ENCODE measurements around the gene LEPR.

LEPR gene

DNA sequence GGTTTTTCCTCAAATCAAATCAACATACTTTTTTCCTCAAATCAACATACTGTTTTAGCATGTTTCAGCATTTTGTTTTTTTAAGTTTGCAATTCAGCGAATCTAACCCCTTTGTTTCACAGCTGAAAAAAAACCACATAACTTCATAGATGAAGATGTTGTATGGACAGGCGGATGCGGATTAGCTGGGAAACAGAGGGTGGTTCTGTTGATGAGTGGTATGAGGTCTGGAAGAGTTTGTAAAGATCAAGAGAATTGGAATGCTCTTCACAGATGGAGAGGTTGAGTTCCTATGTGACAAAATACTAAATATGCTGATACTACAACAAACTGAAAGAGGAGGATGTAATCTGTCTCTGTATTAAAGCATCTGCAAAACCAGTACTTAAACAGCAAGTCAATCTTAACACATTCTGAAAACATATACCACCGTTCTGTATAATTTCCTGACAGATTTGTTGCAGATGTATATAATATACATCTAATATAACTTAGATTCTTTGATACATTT lies 10.6 kb upstream of the LEPR start:
- DNase-seq: no peak

DNA sequence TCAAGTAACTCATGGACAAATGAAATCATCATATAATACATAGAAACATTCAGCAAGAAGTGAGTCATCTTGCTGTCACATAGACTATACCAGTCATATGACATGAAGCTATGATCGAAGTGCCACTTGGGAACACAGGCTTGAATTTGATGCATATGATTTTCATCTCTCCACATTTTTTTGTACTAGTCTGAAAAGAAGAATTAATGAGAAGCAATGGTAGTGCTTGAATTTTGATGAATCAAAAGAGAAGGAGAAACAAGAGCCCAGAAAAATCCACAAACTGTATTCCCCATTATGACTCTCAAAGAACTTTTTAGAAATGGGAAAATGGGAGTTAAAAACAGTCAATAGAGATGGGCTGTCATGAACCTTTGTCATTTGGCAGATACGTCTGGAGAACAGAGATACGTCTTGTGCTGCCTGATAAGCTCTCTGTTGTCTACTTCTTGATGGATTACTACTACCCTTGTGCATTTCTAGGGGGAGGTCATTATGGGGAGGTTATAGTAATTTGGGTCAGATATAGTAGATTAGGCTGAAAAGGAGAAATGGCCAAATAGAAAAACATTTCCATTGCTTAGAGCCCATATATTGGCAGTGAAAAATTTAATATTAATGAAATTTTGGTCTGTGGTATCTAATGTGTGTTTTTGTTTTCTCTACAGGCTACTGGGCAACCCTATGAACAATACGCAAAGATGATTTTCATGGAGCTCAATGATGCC lies 8.0 kb upstream of the LEPR start:
- no peak for DNase-seq

DNA sequence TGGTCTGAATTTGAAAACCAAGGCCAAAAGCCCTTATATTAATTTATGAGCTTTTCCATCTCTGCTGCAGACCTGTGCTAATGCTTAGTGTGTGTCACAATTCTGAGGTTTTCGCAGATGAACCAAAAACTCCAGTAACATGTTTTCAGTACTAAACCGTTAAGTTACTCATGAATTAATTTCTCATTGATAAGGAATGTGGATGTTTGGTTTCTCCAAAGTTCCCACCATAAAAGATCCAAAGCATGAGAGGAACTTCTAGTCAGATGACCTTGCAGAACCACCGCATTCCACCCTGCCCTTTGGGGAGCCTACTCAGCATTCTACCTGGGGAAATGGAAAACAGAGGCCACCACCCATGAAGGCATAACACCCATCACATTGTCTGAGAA lies 7.5 kb upstream of the LEPR start:
- DNase-seq: no peak

DNA sequence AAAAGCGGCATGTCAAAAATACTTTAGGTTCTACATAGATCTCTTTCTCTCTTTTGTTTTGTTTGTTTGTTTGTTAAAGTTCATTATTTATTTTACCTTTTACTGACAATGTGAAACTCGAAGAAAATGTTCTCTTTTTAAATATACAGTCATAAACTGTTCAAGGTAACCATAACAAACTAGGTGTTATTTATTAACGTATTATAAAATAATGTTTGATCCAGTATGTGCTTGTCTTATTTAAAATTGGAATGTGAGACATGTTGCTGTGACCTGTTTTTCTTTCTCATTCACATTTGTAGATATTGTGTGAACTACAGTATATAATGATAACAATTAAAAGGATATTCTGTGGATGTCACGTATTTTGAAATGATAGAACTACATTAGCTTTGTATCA lies 5.9 kb upstream of the LEPR start:
- no peak for DNase-seq

DNA sequence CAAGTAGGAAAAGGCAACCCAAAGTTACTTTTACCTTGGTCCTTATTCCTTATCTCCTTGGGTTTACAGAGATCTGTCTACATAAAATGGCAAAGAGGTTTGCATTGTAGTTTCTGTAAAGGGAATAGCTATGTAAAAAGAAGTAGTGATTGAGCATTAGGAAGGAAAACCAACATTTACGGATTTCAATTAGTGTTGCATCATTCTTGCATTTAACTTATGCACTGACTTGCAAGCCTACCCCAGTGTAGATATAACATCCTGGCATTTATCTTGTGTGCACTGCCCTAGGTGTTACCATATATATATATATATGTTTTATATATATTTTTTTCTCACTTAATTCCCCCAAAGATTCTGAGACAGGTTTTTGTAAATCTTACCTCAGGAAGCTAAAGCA lies 3.7 kb upstream of the LEPR start:
- DNase-seq: no peak

DNA sequence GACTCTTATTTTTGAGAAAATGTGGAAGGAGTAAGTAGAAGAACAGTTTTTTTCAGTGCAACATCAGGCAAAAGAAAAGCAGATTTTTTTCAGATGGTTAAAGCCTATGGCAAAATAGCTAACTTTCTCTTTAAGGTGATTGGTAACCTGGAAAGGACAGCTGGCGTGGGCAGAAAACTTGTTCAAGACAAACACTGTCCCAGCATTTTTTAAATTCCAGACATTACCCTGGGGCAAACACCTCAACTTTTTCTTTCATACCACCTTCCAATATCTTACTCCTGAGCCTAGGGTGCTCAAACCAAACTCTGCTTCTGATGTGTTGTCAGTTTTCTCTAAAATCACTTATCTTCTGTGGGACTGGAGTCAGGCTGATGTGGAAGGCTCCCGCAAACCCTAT lies 2.7 kb upstream of the LEPR start:
- DNase-seq: no peak

DNA sequence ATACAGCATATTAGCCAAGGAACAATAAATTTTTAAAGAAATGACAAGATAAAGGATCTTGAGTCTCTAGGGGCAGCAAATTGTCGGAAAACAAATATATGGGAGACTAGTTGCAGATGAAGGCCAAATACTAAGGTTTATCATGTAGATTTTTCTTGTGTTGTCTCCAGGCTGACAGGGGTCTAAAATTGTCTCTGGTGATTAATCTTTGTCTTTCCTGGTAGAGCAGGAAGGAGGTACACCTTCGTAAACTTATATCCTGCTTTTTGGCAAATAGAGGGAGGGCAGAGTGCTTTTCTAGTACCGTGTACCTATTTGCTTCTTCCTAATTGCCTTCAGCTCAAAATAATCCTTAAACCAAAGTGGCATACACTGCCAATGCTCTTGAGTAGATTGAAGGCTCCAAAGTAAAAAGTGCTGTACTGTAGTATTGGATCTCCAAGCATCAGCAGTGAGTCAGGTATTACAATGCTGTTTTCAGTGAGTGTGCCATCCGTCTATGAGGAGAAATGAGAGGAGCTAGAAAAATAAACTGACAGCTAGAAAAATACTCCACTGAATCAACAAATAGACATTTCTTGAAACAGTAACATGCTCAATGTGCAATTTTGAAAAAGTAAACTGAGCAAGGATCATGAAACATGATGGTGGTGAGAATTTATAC lies 1.8 kb upstream of the LEPR start:
- DNase-seq: no peak

DNA sequence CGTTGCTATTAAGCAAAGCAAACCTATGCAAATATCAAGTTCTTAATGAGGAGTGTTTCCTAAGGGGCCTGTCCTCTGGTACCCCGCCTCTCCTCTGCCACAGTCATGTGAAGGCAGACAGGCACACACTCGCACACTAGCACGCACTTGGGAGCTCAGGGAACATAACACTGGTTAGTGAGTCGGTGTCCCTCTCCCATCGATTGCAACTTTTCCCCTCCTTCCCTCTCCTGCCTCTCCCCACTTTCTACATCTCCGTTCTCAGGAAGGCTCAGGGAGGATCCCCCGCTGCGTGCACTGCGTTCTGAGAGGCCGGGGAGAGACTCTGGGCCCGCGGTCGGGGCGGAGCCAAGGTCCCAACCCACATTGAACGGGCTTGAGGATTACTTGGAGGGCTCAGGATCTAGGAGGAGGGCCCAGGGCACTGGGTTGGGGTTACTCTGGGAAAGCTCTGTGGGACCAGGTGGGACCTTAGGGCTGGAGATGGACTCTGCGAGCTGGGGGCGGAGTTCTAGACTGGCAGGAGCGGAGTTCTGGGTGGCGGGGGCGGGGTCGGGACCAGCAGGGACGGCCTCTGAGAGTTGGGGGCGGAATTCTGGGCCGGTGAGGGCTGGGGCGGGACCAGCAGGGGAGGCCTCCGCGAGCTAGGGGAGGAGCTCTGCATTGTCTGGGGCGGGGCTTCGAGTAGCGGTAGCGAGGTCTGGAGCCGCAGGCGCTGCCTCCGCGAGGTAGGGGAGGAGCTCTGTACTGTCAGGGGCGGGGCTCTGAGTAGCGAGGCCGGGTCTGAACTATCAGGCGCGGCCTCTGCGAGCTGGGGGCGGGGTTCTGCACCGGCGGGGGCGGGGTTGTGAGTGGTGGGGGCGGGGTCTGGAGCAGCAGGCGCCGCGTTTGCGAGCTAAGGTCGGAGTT lies 533 bp upstream of the LEPR start:
- peak; percentile 97 for DNase-seq

DNA sequence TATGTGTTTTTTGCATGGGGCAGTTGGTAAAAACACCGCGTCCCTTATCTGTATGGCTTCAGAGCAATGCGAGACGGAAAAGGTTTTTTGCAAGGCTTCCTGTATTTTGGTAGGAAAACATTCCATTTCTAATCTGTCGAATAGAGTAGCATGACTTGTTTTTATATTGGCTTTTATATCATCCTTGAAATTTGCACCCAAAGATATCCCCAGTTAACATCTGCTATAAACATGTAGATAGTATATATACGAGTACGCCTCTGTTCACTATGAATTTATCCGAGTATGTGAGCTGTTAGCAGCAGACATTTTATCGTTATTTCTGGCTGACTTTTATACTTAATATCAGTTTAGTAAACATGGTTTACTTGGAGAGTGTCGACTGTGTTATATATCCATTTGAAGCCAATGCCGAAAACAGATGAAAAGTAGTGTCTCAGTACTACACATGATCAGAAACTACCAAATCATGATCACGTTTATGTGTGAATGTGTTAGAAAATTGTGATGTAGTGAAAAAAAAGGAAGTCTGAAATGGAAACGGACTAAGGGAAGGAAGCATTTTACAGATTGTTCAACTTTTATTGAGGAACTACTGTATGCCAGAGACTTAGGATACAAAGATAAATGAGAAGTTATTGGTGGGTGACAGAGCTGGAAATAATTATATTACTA lies 1.0 kb downstream of the LEPR start:
- DNase-seq: no peak

DNA sequence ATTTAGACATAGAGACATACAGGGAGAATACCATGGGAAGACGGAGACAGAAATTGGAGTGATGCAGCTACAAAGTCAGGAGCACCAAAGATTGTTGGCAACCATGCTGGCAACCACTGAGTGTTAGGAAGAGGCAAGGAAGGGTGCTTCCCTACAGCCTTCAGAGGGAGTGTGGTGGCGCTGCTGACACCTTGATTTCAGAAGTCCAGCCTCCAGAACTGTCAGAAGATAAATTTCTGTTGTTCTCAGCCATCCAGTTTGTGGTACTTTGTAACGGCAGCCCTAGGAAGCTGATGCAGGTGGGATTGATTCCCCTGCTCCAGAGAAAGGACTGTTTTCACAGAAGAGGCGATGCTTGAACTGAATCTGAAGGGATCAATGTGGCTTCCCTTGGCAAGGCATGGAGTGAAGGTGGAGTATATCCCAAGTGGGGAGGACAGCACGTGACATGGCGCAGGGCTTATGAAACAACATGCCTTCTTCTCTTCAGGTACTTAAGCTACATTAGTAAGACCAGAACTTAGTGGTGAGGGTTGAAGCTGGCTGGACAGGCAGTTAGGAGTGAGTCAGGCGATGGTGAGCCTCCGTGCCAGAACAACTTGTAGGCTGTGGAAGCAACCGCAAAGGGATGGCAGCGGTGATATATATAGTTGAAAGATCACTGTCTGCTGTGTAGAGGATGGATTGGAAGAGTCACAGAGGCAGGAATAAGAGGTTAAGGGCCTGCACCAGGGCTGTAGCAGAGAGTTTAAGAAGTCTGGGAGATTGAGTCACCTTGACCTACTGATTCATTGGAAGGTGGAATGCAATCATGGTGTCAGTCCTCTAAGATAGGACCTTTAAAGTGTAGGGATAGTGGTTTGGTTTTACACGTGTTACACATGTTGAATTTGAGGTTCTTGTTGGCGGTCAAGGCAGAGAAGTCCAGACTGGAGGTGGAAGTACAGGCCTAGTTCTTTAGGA lies 2.1 kb downstream of the LEPR start:
- no peak for DNase-seq

DNA sequence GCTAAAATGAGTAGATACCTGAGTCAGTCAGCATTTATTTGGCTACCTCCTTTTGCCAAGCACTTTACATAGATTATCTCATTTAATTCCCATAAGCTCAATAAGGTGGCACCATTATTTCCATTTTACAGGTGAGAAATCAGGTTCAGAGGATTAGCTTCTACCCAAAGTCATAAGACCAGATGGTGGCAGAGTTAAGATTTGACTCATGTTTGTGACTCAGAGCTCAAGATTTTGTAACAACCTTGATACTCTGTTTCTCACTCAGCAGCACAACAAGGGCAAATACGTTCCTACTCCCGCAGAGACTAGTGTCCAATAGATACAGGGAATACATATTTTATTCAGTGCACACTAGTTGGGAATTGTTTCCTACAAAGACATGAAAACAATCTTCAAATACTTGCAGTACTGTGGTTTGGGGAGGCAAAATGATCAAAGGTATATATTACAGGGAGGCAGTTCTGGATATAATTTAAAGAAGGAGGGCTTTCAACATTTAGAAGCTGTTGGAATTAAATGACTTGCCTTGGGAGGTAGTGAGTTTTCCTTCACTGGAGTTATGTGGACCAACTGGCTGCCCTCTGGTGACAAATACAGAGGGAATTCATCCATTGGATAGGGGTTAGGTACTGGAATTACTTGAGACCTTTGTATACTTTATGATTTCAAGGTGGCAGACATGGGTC lies 3.6 kb downstream of the LEPR start:
- no peak for DNase-seq

DNA sequence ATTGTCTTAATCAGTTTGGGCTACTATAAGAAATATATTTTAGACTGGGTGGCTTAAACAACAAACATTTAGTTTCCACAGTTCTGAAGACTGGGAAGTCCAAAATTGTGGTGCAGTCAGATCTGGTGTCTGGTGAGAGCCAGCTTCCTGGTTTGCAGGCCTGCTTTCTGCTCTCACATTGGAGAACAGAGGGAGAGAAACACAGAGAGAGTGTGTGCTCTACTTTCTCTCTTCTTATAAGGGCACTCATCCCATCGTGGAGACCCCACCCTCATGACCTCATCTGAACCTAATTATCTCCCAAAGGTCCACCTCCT lies 4.1 kb downstream of the LEPR start:
- no peak for DNase-seq

DNA sequence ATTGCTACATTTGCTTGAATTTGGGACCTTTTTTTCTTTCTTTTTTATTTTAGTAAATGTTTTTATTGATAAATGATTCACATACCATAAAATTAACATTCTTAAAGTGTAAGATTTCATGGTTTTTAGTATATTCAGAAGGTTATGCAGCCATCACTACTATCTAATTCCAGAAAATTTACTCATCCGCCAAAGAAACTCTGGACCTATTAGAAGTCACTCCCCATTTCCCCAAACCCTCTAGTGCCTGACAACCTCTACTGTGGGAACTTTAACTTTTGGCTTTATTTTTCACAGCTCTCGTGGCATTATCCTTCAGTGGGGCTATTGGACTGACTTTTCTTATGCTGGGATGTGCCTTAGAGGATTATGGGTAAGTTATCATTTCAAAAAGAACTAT lies 4.5 kb downstream of the LEPR start:
- no peak for DNase-seq

DNA sequence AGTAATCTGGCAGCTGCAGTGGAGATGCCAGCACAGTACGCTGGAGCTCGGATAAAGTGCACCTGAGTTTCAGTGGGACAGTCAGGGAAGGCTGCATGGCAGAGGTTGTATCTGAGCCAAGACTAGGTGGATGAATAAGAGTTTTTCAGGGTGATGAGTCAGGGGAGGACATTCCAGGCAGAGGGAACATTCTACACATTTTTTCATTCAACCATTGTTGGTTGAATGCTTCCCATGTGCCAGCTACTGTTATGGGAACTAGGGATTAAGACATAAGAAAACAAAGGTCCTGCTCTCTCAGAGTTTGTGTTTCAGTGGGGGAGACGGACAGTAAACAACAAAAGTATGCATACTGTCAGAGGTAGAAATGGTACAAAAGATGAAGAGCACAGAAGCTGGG lies 5.2 kb downstream of the LEPR start:
- DNase-seq: no peak

DNA sequence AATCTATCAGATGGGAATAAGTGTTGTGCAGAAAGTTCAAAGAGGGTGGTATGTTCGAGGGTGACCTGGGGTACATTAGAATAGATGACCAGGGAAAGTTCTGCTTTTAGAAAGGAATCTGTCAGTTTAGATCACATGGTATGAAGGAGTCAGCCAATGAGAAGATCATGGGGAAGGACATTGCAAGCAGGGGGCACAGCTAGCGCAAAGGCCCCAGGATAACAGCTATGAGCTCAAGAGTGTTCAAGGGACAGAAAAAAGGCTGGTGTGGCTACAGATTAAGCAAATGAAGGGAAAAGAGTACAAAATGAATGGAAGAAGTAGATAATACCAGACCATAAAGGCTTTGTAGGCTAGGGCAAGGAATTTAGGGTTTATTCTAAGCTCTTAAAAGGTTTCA lies 8.6 kb downstream of the LEPR start:
- no peak for DNase-seq

DNA sequence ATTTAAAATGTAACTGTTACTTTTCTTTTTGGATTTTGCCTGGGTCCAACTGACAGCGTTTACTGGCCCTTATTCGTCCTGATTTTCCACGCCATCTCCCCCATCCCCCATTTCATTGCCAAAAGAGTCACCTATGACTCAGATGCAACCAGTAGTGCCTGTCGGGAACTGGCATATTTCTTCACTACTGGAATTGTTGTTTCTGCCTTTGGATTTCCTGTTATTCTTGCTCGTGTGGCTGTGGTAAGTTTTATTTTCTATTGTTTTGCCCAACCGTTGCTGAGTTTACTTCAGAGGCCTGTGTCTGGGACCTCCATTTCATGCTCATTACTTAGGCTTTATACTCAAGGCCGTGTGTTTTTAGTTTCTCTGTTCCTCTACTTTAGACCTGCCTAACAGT lies 9.3 kb downstream of the LEPR start:
- no peak for DNase-seq

DNA sequence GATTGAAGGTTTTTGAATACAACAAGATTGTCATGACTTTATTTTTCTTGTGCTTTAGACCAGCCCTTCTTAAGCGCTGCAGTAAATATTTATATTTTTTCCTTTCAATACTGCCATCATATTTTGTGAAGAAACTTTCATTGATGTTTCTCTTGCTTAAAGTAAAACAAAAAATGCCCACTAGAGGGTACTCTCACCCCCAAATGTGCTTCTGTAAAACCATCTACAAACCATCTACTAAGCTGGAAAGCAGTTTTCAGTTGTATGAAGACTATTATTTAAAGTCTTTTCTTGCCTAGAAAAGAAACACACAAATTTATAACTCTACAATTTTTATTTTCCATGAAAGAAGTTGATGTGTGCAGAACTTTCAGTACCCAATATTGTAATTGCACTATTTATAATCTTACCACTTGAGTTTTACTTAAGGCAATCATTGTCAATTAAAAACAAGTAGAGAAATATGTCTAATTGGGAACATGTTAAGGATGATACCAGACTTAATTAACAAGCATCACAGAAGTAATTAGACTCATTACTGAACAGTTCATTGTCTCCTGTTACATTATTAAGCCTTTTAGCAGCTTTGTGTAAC lies 10.7 kb downstream of the LEPR start:
- DNase-seq: no peak

DNA sequence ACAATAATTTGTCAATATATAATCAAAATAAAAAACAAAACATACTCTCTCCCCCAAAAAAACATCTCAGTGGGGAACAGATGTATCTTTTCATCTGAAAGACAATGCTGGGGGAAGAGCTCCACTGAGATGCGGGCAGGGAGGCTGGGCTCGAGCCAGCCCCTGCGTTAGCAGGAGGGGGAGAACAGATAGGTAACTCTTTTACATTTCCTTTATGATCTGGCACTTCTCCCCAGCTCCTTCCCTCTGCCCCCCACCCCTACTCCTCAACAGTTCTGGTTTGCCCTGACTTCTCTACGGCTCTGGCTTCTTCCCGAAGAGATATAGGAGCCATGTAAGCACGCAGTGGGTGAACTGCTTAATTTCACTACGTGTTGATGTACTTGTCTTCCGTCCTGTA lies 12.4 kb downstream of the LEPR start:
- DNase-seq: no peak

DNA sequence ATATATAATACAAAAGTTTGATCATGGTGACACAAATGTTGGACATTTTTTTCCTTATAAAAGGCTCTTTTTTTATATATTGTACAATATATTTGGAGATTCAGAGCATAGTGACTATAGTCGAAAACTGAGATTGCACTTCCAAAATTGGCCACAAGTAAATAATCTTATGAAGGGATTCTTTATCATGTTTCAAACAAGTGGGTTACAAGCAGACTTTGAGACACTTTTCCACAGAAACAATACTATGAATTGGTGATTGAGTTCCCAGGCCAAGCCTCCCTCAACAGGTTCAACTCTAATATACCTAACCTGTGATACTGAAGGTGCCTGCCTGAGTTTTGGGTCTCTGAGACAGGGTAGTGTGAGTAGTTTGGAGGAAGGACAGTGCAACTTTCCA lies 13.8 kb downstream of the LEPR start:
- no peak for DNase-seq

DNA sequence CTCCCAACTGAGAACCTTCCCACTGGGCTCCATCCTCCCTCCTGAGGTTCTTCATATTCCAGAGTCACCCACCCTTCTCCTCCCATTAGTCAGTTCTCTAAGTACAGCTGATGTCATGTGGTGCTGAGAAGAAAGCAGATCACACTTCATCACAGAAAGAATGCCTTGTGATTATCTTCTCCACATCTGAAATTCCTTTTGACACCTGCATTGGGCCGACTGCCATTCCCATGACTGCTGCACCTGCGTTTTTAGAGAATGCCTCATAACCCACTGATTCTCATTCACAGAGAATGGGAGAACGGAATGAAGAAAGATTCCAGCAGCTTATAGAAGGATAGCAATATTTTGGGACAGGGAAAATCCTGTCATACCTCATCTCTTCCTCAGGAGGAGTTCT lies 14.3 kb downstream of the LEPR start:
- DNase-seq: no peak

DNA sequence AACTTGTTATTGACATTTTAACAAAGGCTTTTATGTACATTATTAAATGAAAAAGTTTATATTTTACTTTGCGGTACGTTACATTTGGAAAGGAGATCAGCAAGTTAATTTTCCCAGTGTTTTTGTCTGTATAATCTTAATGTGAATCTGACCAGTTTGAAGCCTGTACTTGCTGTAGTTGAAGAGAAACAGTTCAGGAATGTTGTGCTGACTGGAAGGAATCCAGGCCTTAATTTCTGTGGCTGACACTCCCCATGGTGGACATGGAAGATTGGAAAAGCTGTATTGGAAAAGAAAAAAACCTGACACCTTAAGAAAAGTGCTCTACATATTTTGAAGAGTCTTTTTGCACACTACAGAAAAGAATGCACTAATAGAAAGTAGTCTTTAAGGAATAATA lies 15.5 kb downstream of the LEPR start:
- no peak for DNase-seq

All from activated CD4-positive, alpha-beta T cell treated with anti-CD3 and anti-CD28 coated beads for 1 hour (primary cell).